ENCODE data around the gene NDUFB7. TPM values are rescaled to one million over a fixed set of nuclear protein-coding genes. Genes with fewer than 3 reads are reported as not detected.
"Not testable (repeated sequence)": the region's sequence is repeated elsewhere in the genome, so short reads cannot be mapped to it uniquely, and the experiment has no call there.

NDUFB7 gene
- total RNA-seq, 1 experiment from 2014 or later = 254 TPM

DNA sequence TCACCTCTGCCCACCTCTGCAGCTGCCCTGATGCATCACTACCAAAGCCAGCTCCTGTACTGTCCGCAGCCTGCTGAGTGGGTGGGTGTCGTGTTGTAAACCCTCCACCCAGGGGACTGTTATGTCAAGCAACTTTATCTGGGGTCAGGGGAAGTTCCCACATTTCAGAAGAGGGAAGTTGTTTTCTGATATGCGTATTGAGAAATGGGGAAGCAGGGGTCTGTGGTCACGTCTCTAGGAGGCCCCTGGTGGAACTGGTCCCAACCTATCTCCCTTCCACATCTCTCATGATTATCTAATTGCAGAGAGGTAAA, 42.2 kb upstream of the NDUFB7 start:
- DNase-seq (ENCODE audit: low spot score) = no peak
- Mint-ChIP-seq H3K27me3 (ENCODE audit: low read depth) (peaks cover 7% of the 10 kb centered on the region; the same call in 1 of the 2 replicates), H3K4me1 (no peaks in the 10 kb centered on the region), H3K9me3 (peaks cover 28% of the 10 kb centered on the region), H3K4me3 (no peak overlapping the region), H3K27ac (no peak overlapping the region), H3K36me3 (peaks cover 8% of the 10 kb centered on the region)
- no peak for ATAC-seq
- TF ChIP-seq, protein P1, sequence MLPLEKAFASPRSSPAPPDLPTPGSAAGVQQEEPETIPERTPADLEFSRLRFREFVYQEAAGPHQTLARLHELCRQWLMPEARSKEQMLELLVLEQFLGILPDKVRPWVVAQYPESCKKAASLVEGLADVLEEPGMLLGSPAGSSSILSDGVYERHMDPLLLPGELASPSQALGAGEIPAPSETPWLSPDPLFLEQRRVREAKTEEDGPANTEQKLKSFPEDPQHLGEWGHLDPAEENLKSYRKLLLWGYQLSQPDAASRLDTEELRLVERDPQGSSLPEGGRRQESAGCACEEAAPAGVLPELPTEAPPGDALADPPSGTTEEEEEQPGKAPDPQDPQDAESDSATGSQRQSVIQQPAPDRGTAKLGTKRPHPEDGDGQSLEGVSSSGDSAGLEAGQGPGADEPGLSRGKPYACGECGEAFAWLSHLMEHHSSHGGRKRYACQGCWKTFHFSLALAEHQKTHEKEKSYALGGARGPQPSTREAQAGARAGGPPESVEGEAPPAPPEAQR (CRISPR knock-in tag; IDR thresholded peaks at IDR 0.05) = no peak
- TF ChIP-seq, protein P2, sequence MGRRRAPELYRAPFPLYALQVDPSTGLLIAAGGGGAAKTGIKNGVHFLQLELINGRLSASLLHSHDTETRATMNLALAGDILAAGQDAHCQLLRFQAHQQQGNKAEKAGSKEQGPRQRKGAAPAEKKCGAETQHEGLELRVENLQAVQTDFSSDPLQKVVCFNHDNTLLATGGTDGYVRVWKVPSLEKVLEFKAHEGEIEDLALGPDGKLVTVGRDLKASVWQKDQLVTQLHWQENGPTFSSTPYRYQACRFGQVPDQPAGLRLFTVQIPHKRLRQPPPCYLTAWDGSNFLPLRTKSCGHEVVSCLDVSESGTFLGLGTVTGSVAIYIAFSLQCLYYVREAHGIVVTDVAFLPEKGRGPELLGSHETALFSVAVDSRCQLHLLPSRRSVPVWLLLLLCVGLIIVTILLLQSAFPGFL (CRISPR knock-in tag; IDR thresholded peaks at IDR 0.05; ENCODE audit: borderline replicate concordance) = no peak
- TF ChIP-seq ESRRA (CRISPR knock-in tag; IDR thresholded peaks at IDR 0.05; ENCODE audit: borderline replicate concordance) (no peak), ETV6 (CRISPR knock-in tag; IDR thresholded peaks at IDR 0.05) (no peak), HMGA2 (CRISPR knock-in tag; IDR thresholded peaks at IDR 0.05) (no peak), SOX15 (CRISPR knock-in tag; IDR thresholded peaks at IDR 0.05) (no peak), NFE2L1 (CRISPR knock-in tag; IDR thresholded peaks at IDR 0.05) (no peak), ZNF263 (CRISPR knock-in tag; IDR thresholded peaks at IDR 0.05; ENCODE audit: low read depth) (no peak), TEAD4 (CRISPR knock-in tag; IDR thresholded peaks at IDR 0.05) (no peak), NR1H2 (CRISPR knock-in tag; IDR thresholded peaks at IDR 0.05) (no peak)
- TF ChIP-seq, protein P3, sequence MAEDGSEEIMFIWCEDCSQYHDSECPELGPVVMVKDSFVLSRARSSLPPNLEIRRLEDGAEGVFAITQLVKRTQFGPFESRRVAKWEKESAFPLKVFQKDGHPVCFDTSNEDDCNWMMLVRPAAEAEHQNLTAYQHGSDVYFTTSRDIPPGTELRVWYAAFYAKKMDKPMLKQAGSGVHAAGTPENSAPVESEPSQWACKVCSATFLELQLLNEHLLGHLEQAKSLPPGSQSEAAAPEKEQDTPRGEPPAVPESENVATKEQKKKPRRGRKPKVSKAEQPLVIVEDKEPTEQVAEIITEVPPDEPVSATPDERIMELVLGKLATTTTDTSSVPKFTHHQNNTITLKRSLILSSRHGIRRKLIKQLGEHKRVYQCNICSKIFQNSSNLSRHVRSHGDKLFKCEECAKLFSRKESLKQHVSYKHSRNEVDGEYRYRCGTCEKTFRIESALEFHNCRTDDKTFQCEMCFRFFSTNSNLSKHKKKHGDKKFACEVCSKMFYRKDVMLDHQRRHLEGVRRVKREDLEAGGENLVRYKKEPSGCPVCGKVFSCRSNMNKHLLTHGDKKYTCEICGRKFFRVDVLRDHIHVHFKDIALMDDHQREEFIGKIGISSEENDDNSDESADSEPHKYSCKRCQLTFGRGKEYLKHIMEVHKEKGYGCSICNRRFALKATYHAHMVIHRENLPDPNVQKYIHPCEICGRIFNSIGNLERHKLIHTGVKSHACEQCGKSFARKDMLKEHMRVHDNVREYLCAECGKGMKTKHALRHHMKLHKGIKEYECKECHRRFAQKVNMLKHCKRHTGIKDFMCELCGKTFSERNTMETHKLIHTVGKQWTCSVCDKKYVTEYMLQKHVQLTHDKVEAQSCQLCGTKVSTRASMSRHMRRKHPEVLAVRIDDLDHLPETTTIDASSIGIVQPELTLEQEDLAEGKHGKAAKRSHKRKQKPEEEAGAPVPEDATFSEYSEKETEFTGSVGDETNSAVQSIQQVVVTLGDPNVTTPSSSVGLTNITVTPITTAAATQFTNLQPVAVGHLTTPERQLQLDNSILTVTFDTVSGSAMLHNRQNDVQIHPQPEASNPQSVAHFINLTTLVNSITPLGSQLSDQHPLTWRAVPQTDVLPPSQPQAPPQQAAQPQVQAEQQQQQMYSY (CRISPR knock-in tag; IDR thresholded peaks at IDR 0.05) = no peak
- TF ChIP-seq, protein P4, sequence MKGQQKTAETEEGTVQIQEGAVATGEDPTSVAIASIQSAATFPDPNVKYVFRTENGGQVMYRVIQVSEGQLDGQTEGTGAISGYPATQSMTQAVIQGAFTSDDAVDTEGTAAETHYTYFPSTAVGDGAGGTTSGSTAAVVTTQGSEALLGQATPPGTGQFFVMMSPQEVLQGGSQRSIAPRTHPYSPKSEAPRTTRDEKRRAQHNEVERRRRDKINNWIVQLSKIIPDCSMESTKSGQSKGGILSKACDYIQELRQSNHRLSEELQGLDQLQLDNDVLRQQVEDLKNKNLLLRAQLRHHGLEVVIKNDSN (CRISPR knock-in tag; IDR thresholded peaks at IDR 0.05) = no peak
- TF ChIP-seq, protein P5, sequence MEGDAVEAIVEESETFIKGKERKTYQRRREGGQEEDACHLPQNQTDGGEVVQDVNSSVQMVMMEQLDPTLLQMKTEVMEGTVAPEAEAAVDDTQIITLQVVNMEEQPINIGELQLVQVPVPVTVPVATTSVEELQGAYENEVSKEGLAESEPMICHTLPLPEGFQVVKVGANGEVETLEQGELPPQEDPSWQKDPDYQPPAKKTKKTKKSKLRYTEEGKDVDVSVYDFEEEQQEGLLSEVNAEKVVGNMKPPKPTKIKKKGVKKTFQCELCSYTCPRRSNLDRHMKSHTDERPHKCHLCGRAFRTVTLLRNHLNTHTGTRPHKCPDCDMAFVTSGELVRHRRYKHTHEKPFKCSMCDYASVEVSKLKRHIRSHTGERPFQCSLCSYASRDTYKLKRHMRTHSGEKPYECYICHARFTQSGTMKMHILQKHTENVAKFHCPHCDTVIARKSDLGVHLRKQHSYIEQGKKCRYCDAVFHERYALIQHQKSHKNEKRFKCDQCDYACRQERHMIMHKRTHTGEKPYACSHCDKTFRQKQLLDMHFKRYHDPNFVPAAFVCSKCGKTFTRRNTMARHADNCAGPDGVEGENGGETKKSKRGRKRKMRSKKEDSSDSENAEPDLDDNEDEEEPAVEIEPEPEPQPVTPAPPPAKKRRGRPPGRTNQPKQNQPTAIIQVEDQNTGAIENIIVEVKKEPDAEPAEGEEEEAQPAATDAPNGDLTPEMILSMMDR (IDR thresholded peaks at IDR 0.05) = no peak
- CTCF ChIA-PET = no interaction called here
- POLR2A ChIA-PET = no interaction called here

DNA sequence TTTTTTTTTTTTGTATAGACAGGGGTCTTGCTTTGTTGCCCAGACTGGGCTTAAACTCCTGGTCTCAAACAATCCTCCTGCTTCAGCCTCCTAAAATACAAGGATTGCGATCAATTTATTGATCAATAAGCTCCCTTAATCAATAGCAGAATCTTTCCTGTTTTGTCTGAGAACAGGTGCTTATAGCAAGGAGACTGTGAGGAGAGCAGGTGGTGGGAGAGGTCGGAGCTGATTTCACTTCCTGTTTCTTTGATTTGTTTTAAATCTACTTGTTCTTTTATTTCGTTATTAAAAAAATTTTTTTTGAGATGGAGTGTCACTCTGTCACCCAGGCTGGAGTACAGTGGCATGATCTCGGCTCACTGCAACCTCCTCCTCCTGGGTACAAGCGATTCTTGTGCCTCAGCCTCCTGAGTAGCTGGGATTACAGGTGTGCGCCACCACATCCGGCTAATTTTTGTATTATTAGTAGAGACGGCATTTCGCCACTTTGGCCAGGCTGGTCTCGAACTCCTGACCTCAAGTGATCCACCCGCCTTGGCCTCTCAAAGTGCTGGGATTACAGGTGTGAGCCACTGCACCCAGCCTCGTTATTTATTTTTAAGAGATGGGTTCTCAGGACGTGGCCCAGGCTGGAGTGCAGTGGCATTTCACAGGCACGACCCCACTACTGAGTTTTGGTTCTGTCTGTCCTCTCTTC, 41.7 kb upstream of the NDUFB7 start:
- CTCF ChIA-PET = interaction anchor here (1.2 kb wide), 1 partner anchor 39 kb away, joined by 3 read pairs; no protein-coding TSS in a partner anchor
- H3K27me3 Mint-ChIP-seq (ENCODE audit: low read depth); H3K4me3 Mint-ChIP-seq; H3K27ac Mint-ChIP-seq; ATAC-seq; POLR2A ChIA-PET; H3K36me3 Mint-ChIP-seq; H3K4me1 Mint-ChIP-seq; DNase-seq (ENCODE audit: low spot score): not testable (repeated sequence)
- peaks cover 25% of the 10 kb centered on the region for H3K9me3 Mint-ChIP-seq

DNA sequence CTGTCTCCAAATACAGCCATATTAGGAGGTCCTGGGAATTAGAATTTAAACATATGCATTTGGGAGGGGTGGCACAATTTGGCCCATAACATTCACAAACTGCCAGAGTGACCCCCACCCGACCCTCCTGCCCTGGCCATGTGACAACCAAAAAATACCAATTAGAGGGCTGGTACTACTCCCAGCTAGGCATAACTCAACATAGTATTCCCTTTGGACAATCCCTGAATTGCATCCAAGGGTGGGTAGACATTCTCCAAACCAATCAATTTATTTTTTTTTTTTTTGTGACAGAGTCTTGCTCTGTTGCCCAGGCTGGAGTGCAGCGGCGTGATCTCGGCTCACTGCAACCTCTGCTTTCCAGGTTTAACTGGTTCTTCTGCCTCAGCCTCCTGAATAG, 40.8 kb upstream of the NDUFB7 start:
- ChIA-PET POLR2A (no interaction called here), CTCF (interaction anchor here (1.2 kb wide), 1 partner anchor 38 kb away, joined by 3 read pairs; no protein-coding TSS in a partner anchor)
- Mint-ChIP-seq H3K9me3 (peaks cover 23% of the 10 kb centered on the region), H3K27ac (no peak overlapping the region), H3K36me3 (peaks cover 6% of the 10 kb centered on the region), H3K4me3 (no peak overlapping the region), H3K4me1 (no peaks in the 10 kb centered on the region), H3K27me3 (ENCODE audit: low read depth) (peaks cover 7% of the 10 kb centered on the region; the same call in 1 of the 2 replicates)
- TF ChIP-seq, protein P6, sequence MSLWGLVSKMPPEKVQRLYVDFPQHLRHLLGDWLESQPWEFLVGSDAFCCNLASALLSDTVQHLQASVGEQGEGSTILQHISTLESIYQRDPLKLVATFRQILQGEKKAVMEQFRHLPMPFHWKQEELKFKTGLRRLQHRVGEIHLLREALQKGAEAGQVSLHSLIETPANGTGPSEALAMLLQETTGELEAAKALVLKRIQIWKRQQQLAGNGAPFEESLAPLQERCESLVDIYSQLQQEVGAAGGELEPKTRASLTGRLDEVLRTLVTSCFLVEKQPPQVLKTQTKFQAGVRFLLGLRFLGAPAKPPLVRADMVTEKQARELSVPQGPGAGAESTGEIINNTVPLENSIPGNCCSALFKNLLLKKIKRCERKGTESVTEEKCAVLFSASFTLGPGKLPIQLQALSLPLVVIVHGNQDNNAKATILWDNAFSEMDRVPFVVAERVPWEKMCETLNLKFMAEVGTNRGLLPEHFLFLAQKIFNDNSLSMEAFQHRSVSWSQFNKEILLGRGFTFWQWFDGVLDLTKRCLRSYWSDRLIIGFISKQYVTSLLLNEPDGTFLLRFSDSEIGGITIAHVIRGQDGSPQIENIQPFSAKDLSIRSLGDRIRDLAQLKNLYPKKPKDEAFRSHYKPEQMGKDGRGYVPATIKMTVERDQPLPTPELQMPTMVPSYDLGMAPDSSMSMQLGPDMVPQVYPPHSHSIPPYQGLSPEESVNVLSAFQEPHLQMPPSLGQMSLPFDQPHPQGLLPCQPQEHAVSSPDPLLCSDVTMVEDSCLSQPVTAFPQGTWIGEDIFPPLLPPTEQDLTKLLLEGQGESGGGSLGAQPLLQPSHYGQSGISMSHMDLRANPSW (CRISPR knock-in tag; conservative IDR thresholded peaks at IDR 0.05; ENCODE audit: low read depth) = no peak
- ATAC-seq = no peak
- DNase-seq (ENCODE audit: low spot score) = no peak

DNA sequence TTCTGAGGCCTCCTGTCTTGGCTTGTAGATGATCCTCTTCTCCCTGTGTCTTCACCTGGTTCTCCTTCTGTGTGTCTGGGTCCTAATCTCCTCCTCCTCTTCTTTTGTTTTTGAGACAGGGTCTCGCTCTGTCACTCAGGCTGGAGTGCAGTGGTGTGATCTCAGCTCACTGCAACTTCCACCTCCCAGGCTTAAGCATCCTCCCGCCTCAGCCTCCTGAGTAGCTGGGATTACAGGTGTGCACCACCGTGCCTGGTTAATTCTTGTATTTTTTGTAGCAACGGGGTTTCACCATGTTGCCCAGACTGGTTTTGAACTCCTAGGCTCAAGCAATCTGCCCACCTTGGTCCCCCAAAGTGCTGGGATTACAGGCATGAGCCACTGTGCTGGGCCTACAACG, 40.4 kb upstream of the NDUFB7 start:
- peaks cover 20% of the 10 kb centered on the region for H3K9me3 Mint-ChIP-seq
- POLR2A ChIA-PET; H3K36me3 Mint-ChIP-seq; ATAC-seq; H3K27ac Mint-ChIP-seq; DNase-seq (ENCODE audit: low spot score); H3K4me3 Mint-ChIP-seq; H3K4me1 Mint-ChIP-seq; H3K27me3 Mint-ChIP-seq (ENCODE audit: low read depth): not testable (repeated sequence)
- CTCF ChIA-PET = interaction anchor here (1.1 kb wide), 1 partner anchor 74 kb away, joined by 5 read pairs; no protein-coding TSS in a partner anchor

All from WTC11 (cell line).